Measurements from ENCODE around the gene CCDC191. TPM values are rescaled to one million over a fixed set of nuclear protein-coding genes. Genes with fewer than 3 reads are reported as not detected.

The CCDC191 gene
- total RNA-seq, 4 donors from 2014 or later, result 0.92 to 3.6 (median 1.8) TPM

- intact Hi-C loops (cut with DNase I), result no loop called here
- TF ChIP-seq, protein P1, sequence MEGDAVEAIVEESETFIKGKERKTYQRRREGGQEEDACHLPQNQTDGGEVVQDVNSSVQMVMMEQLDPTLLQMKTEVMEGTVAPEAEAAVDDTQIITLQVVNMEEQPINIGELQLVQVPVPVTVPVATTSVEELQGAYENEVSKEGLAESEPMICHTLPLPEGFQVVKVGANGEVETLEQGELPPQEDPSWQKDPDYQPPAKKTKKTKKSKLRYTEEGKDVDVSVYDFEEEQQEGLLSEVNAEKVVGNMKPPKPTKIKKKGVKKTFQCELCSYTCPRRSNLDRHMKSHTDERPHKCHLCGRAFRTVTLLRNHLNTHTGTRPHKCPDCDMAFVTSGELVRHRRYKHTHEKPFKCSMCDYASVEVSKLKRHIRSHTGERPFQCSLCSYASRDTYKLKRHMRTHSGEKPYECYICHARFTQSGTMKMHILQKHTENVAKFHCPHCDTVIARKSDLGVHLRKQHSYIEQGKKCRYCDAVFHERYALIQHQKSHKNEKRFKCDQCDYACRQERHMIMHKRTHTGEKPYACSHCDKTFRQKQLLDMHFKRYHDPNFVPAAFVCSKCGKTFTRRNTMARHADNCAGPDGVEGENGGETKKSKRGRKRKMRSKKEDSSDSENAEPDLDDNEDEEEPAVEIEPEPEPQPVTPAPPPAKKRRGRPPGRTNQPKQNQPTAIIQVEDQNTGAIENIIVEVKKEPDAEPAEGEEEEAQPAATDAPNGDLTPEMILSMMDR (IDR thresholded peaks at IDR 0.05), result no peak
- TF ChIP-seq POLR2A (IDR thresholded peaks at IDR 0.05), result no peak
- no peak overlapping the region for H3K4me3 ChIP-seq
- no peaks in the 10 kb centered on the region for H3K9me3 ChIP-seq
- H3K36me3 ChIP-seq, result peaks cover 0 to 22% (median 0%) of the 10 kb centered on the region in 3 donors
- DNase-seq, result no peak
- H3K4me1 ChIP-seq, result no peaks in the 10 kb centered on the region
- H3K27ac ChIP-seq, result no peak overlapping the region
- no peaks in the 10 kb centered on the region for H3K27me3 ChIP-seq
Observed at GRCh38 chr3:114043205-114043604, 13.1 kb downstream of the CCDC191 start.

DNA sequence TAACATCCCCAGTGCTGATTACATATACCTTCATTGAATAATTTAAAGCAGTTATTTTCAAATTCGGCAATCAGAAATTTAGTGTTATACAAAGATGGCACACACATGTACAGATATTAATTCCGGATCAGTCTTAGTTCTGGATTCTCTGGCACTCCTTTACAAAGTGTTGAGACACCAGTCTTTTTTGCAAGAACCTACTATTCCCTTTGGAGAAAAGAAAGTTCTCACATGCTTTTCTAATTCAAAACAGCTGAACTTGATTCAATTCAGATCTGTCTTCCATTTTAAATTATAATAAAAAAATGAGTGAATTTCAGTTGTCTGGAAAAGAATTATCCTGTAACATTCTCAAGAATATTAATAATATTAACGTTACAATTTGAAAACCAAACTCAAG, 20.4 kb downstream of the CCDC191 start:
- Histone ChIP-seq H3K27me3 (no peaks in the 10 kb centered on the region), H3K4me1 (no peaks in the 10 kb centered on the region), H3K4me3 (no peak overlapping the region), H3K36me3 (peaks cover 0 to 37% (median 0%) of the 10 kb centered on the region in 3 donors), H3K9me3 (no peaks in the 10 kb centered on the region), H3K27ac (no peak overlapping the region)
- TF ChIP-seq, protein P1 (IDR thresholded peaks at IDR 0.05), result no peak
- TF ChIP-seq POLR2A (IDR thresholded peaks at IDR 0.05), result no peak
- intact Hi-C loops (cut with DNase I), result no loop called here
- no peak for DNase-seq
- 92 to 97% methylated on average over 3 of the region's 3 CpGs for WGBS, 2 donors

DNA sequence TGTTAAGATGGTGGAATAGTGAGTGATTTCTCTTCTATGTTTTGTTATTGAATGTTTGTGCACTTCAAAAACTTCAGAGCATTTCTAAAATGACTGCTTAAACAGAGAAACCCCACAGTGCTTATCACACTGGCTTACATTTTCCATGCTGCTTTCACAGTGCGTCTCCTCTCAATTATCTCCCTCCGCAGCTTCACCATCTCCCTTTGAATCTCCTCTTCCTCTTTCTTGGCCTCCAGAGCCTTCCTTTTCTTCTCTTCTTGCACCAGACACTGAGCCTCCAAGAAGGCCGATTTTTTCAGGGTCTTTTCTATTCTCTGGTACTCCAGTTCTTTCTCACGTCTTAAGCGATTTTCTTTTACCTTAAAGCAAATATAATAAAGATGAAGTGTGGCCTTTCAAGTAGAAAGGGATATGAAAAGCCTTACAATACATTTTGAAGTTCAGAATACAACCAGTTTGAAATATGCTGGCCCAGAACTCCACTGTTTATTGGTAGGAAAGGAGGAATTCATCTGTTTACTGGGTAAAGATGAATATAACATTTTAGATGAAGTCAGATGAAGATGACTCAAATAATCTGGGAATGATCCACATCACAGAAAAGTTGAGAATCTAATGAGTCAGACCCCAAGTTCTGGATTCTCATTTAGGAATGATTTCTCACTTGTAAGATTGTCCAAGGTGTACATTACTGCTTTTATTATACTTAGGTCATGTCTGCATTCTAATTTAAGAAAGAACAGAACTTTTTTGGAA, 21.4 kb downstream of the CCDC191 start:
- Histone ChIP-seq H3K36me3 (peaks cover 0 to 35% (median 0%) of the 10 kb centered on the region in 3 donors), H3K4me1 (no peaks in the 10 kb centered on the region), H3K9me3 (no peaks in the 10 kb centered on the region), H3K4me3 (no peak overlapping the region), H3K27me3 (no peaks in the 10 kb centered on the region), H3K27ac (no peak overlapping the region)
- 91% methylated on average over 5 of the region's 5 CpGs for WGBS, 2 donors
- no peak for DNase-seq
- no peak for TF ChIP-seq POLR2A (IDR thresholded peaks at IDR 0.05)
- TF ChIP-seq, protein P1 (IDR thresholded peaks at IDR 0.05), result no peak
- intact Hi-C loops (cut with DNase I), result no loop called here

DNA sequence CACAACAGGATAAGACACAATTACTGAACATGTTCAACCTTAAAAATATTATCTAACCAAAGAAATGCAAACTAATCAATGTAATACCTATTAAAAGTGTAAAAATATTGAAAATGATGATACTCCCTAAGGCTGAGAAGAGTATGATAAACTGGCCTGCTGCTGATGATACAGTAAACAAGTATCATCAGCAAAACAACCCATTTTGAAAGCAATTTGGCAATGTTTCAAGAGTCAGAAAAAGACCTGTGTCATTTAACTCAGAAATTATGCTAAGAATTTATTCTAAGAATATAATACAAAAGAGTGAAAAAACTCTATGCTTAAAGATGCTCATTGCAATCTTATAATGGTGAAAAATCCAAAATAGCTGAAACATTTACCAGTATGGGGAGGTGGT, 22.1 kb downstream of the CCDC191 start:
- intact Hi-C loops (cut with DNase I), result no loop called here
- H3K4me1 ChIP-seq, result no peaks in the 10 kb centered on the region
- no peaks in the 10 kb centered on the region for H3K9me3 ChIP-seq
- H3K36me3 ChIP-seq, result peaks cover 0 to 32% (median 0%) of the 10 kb centered on the region in 3 donors
- no peak for TF ChIP-seq POLR2A (IDR thresholded peaks at IDR 0.05)
- TF ChIP-seq, protein P1 (IDR thresholded peaks at IDR 0.05), result no peak
- H3K27ac ChIP-seq, result no peak overlapping the region
- DNase-seq, result no peak
- H3K27me3 ChIP-seq, result no peaks in the 10 kb centered on the region
- H3K4me3 ChIP-seq, result no peak overlapping the region

- no peak overlapping the region for H3K27ac ChIP-seq
- no peaks in the 10 kb centered on the region for H3K4me1 ChIP-seq
- intact Hi-C loops (cut with DNase I), result no loop called here
- 50 to 67% methylated on average over 1 of the region's 1 CpG for WGBS, 2 donors
- TF ChIP-seq, protein P1 (IDR thresholded peaks at IDR 0.05), result no peak
- no peak for TF ChIP-seq POLR2A (IDR thresholded peaks at IDR 0.05)
- no peaks in the 10 kb centered on the region for H3K9me3 ChIP-seq
- no peaks in the 10 kb centered on the region for H3K27me3 ChIP-seq
- H3K36me3 ChIP-seq, result peaks cover 0 to 27% (median 0%) of the 10 kb centered on the region in 3 donors
- H3K4me3 ChIP-seq, result no peak overlapping the region
- DNase-seq, result no peak
Observed at GRCh38 chr3:114033721-114034120, 22.6 kb downstream of the CCDC191 start.

Data from esophagus squamous epithelium (tissue), 5 donors.